OCI-LY7 (cell line): ENCODE data around the gene TEK. TPM values are rescaled to one million over a fixed set of nuclear protein-coding genes. Genes with fewer than 3 reads are reported as not detected.

Experiments
- BruUV-seq: library from RNA; stranded (reverse); fragments of 400-500 nt; replicated peaks from 2 replicates; lab custom pipeline; 2021; lab: Mats Ljungman, UMichigan
- CTCF ChIA-PET: fragments of 300-600 bp; sonication (Branson Sonifier 250); formaldehyde crosslinking; loops from one replicate; lab custom pipeline; 2022; ENCODE audit warnings: antibody characterized with exemption; ENCODE audit not compliant: unreplicated experiment; lab: Charles Lee
- POLR2A ChIA-PET: fragments of 300-600 bp; sonication (Branson Sonifier 250); formaldehyde crosslinking; loops from one replicate; lab custom pipeline; 2022; ENCODE audit warnings: antibody characterized with exemption; lab: Charles Lee
- DNase-seq: peaks from one replicate; pipeline ENCODE4 v3.0.0-alpha.2; 2015; ENCODE audit warnings: low spot score
- H2AFZ ChIP-seq: fragments of 200-600 bp; sonication (generic), shearing (Covaris generic); 2 replicates; pipeline ENCODE4 v1.6.1; 2014; ENCODE audit warnings: mild to moderate bottlenecking, antibody characterized with exemption, low read length, moderate library complexity
- H3K27ac ChIP-seq: fragments of 200-600 bp; sonication (generic); 2 replicates; pipeline ENCODE4 v1.5.1; 2014; ENCODE audit warnings: mixed run types, low read depth, mild to moderate bottlenecking, moderate library complexity, low read length, inconsistent platforms; ENCODE audit not compliant: poor library complexity, severe bottlenecking
- H3K36me3 ChIP-seq: fragments of 200-600 bp; sonication (generic); 2 replicates; pipeline ENCODE4 v1.6.1; 2014; ENCODE audit warnings: mild to moderate bottlenecking, antibody characterized with exemption, low read length, moderate library complexity, mixed read lengths; ENCODE audit not compliant: insufficient read depth
- H3K4me1 ChIP-seq: fragments of 200-600 bp; sonication (generic); 2 replicates; pipeline ENCODE4 v1.5.1; 2014; ENCODE audit warnings: mild to moderate bottlenecking, low read length; ENCODE audit not compliant: insufficient read depth, poor library complexity, severe bottlenecking
- H3K4me2 ChIP-seq: fragments of 200-600 bp; sonication (generic); 2 replicates; pipeline ENCODE4 v1.6.1; 2014; ENCODE audit warnings: mild to moderate bottlenecking, low read length
- H3K4me3 ChIP-seq: fragments of 200-600 bp; sonication (generic); 2 replicates; pipeline ENCODE4 v1.5.1; 2014; ENCODE audit warnings: mild to moderate bottlenecking, low read depth, low read length; ENCODE audit not compliant: poor library complexity, severe bottlenecking
- H3K79me2 ChIP-seq: fragments of 200-600 bp; sonication (generic); 2 replicates; pipeline ENCODE4 v1.6.1; 2016; ENCODE audit warnings: low read depth, mild to moderate bottlenecking, low read length, moderate library complexity, mixed read lengths; ENCODE audit not compliant: insufficient read depth
- H3K9me2 ChIP-seq: fragments of 200-600 bp; sonication (generic); 2 replicates; pipeline ENCODE4 v1.6.1; 2016; ENCODE audit warnings: mild to moderate bottlenecking, low read length, mixed read lengths; ENCODE audit not compliant: insufficient read depth
- H3K9me3 ChIP-seq: fragments of 200-600 bp; sonication (generic); 2 replicates; pipeline ENCODE4 v1.6.1; 2014; ENCODE audit warnings: mild to moderate bottlenecking, mixed run types, low read length, mixed read lengths
- H4K20me1 ChIP-seq: fragments of 200-600 bp; sonication (generic); 2 replicates; pipeline ENCODE4 v1.6.1; 2014; ENCODE audit warnings: mild to moderate bottlenecking, antibody characterized with exemption, low read length, moderate library complexity, mixed read lengths; ENCODE audit not compliant: insufficient read depth
- CTCF ChIP-seq: fragments of 200-600 bp; sonication (generic); conservative IDR thresholded peaks from 2 replicates; pipeline ENCODE4 v1.5.1; 2014; ENCODE audit warnings: mild to moderate bottlenecking, antibody characterized with exemption, low read length, moderate library complexity, mixed read lengths
- EZH2phosphoT487 ChIP-seq: fragments of 200-600 bp; sonication (generic); IDR thresholded peaks from 2 replicates; pipeline ENCODE4 v1.6.1; 2018; ENCODE audit warnings: low read depth, borderline replicate concordance, mild to moderate bottlenecking, mixed run types, antibody characterized with exemption, low read length, moderate library complexity, mixed read lengths
- intact Hi-C: fragments of 100-400 bp; cut with micrococcal nuclease; formaldehyde crosslinking; loops from one replicate; pipeline ENCODE4 v1.10.0; 2022; ENCODE audit not compliant: unreplicated experiment
- total RNA-seq, 2 experiments: library from RNA; depleted of rRNA in 1 of 2; stranded (reverse); fragments of >200 nt in 1 of 2; shearing (Covaris generic) in 1 of 2; gene quantifications; 2 replicates each; pipeline ENCODE4 v1.2.3, GENCODE V29; 2014 to 2022

The TEK gene
- total RNA-seq, 2 experiments from 2014 or later, result not detected

DNA sequence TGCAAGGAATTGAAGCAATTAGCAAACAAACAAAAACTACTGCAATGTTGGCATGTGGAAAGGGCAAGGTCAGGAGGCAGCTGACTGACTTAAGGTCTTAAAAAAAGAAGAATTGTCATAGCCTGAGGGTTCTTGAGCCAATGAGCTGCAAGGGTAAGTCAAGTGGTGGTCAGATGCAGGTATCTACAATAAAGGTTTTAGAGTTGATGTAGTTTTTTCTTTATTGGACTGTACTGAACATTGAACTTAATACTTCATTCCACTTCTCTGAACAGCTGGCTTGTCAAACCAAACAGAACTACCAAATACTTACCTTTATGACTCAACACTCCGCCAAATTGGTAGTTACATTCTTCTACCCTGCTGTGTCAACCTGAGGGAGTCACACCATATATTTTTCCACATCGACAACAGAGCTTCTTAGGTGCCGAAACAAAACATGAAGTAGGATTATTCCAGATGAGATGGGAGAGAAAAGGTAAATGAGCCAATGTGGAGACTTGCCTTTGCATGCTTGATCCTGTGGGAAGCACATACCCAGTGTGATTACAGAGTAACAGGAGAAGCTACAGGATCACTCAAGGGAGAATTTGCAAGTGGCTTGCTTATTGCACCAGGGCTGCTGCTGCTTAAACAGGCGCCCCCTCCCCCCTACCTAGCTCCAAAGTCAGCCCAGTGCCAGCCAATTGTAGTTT is 152.6 kb downstream of the TEK start:
- no TSS peak for BruUV-seq
- H4K20me1 ChIP-seq, result no peaks in the 10 kb centered on the region
- no peak for DNase-seq
- CTCF ChIA-PET, result no interaction called here
- H3K4me1 ChIP-seq, result no peaks in the 10 kb centered on the region
- no peaks in the 10 kb centered on the region for H3K79me2 ChIP-seq
- no peak overlapping the region for H2AFZ ChIP-seq
- H3K4me3 ChIP-seq, result no peak overlapping the region
- intact Hi-C loops, result no loop called here
- TF ChIP-seq CTCF (no peak), EZH2phosphoT487 (no peak)
- no peak overlapping the region for H3K4me2 ChIP-seq
- no peaks in the 10 kb centered on the region for H3K36me3 ChIP-seq
- no peak overlapping the region for H3K27ac ChIP-seq
- H3K9me2 ChIP-seq, result no peaks in the 10 kb centered on the region
- H3K9me3 ChIP-seq, result no peaks in the 10 kb centered on the region
- POLR2A ChIA-PET, result interaction anchor here (0.8 to 1.1 kb wide), 2 partner anchors 10 to 1372 kb away, joined by 3 read pairs; no protein-coding TSS in a partner anchor

DNA sequence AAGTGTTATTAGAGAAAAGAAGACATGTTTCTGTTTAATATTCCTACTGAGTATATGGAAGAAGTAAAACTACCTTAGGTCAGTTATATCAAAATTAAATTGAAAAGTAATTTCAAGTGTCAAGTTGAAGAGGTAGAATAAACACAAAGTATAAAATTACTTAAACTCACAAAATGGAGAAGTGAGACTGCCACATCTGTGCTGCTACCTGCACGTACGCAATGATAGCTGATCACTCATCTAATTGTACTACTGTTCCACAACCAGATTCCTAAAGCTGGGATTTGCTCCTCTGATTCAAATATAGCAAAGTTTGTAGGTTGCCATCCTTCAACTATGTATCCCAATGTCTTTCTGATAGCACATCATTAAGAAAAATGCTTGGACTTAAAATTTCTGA is 163.1 kb downstream of the TEK start:
- Histone ChIP-seq H2AFZ (no peak overlapping the region; the same call in 1 of the 2 replicates), H3K36me3 (no peaks in the 10 kb centered on the region), H3K4me1 (no peaks in the 10 kb centered on the region), H3K27ac (no peak overlapping the region), H3K4me2 (no peak overlapping the region), H3K4me3 (no peak overlapping the region), H3K9me3 (no peaks in the 10 kb centered on the region), H3K79me2 (no peaks in the 10 kb centered on the region), H3K9me2 (no peaks in the 10 kb centered on the region), H4K20me1 (no peaks in the 10 kb centered on the region)
- CTCF ChIA-PET, result no interaction called here
- intact Hi-C loops, result no loop called here
- POLR2A ChIA-PET, result interaction anchor here (0.6 to 1.1 kb wide), 2 partner anchors 9 to 10 kb away, joined by 3 read pairs; no protein-coding TSS in a partner anchor
- TF ChIP-seq CTCF (no peak), EZH2phosphoT487 (no peak)
- no TSS peak for BruUV-seq
- DNase-seq, result no peak

- no peaks in the 10 kb centered on the region for H3K9me2 ChIP-seq
- no peak overlapping the region for H3K4me3 ChIP-seq
- H4K20me1 ChIP-seq, result no peaks in the 10 kb centered on the region
- no peak overlapping the region for H3K27ac ChIP-seq
- BruUV-seq, result no TSS peak
- DNase-seq, result no peak
- CTCF ChIA-PET, result no interaction called here
- H3K4me1 ChIP-seq, result no peaks in the 10 kb centered on the region
- no peak overlapping the region for H2AFZ ChIP-seq
- TF ChIP-seq EZH2phosphoT487 (no peak), CTCF (no peak)
- POLR2A ChIA-PET, result no interaction called here
- intact Hi-C loops, result no loop called here
- H3K4me2 ChIP-seq, result no peak overlapping the region
- H3K79me2 ChIP-seq, result no peaks in the 10 kb centered on the region
- no peaks in the 10 kb centered on the region for H3K36me3 ChIP-seq
- no peaks in the 10 kb centered on the region for H3K9me3 ChIP-seq
These were observed 164.2 kb downstream of the TEK start for GRCh38 chr9:27273186-27273585.
